ENCODE measurements around the gene C11orf21.

- TF ChIP-seq CTCF (optimal IDR thresholded peaks at IDR 0.05 in 1 of 3, IDR thresholded peaks at IDR 0.05 in 1 of 3, conservative IDR thresholded peaks at IDR 0.05 in 1 of 3; ENCODE audit: extremely low read depth in 1 of 3, insufficient read depth in 2 of 3, low read length in 3 of 3) (no peak), EZH2 (IDR thresholded peaks at IDR 0.05; ENCODE audit: low read length) (no peak)
Measured at GRCh38 chr11:2280208-2280607, 21.5 kb downstream of the C11orf21 start.
